CD4-positive, alpha-beta T cell treated with Interleukin-10 for 1 hour (primary cell): ENCODE data around the gene SPON1.

Experiments used
- DNase-seq: peaks from one replicate; pipeline ENCODE4 v3.0.0-alpha.2; 2020

SPON1 gene

GRCh38 chr11:14300661-14301304, 338.3 kb downstream of the SPON1 start:
- DNase-seq, result peak; percentile 68

DNA sequence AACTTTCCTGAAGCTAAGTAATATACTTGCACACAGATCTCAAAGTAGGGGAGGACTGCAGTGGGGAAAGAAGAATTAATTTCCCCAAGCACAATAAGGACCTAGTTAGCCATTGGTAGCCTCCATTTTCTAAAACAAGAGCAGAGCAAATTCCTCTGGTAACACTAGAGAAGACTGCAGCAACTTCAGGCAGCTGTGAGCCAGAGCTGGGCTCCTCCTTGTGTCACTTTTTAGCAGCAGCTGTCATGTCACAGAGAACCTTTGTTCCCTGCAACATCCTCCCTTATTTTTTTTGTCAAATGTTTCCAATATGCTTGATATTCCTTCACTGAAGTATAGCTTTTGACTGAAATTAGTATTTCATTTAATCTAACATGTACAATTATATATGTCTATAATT, 342.1 kb downstream of the SPON1 start:
- no peak for DNase-seq

DNA sequence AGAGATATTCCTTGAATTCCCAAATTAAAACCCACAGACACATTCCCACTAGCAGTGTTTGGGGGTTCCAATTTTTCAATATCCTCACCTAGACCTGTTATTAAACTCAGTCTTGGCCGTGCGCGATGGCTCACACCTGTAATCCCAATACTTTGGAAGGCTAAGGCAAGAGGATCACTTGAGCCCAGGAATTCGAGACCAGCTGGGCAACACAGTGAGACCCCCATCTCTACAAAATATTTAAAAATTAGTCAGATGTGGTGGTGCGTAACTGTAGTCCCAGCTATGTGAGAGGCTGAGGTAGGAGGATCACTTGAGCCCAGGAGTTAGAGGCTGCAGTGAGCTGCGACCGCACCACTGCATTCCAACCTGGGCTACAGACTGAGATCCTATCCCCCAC, 343.1 kb downstream of the SPON1 start:
- DNase-seq, result no peak

GRCh38 chr11:14306481-14306880, 344.0 kb downstream of the SPON1 start:
- DNase-seq, result no peak

- peak; percentile 47 for DNase-seq
Observed at GRCh38 chr11:14308114-14308896, 345.8 kb downstream of the SPON1 start.

DNA sequence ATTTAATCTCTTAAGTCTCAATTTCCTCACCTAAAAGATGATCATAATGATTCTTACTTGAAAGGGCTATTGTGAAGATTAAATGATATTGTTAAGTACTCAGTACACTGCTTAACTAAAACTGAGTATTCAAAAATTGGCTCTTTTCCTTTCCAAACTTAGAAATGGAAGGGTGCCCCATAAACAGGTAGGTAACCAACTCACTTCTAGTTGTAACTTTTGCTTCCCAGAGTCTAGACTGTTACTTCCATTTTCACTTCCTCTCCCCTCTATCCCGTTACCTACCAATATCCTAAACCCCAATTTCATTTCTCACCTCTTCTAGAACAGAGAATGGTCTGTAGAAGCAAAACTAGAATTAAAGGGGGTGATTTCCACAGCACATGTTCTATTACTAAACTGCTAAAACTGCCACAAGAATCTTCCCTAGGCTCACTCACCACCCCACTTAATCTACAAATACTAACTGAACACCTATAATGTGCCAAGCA, 346.4 kb downstream of the SPON1 start:
- DNase-seq, result no peak

DNA sequence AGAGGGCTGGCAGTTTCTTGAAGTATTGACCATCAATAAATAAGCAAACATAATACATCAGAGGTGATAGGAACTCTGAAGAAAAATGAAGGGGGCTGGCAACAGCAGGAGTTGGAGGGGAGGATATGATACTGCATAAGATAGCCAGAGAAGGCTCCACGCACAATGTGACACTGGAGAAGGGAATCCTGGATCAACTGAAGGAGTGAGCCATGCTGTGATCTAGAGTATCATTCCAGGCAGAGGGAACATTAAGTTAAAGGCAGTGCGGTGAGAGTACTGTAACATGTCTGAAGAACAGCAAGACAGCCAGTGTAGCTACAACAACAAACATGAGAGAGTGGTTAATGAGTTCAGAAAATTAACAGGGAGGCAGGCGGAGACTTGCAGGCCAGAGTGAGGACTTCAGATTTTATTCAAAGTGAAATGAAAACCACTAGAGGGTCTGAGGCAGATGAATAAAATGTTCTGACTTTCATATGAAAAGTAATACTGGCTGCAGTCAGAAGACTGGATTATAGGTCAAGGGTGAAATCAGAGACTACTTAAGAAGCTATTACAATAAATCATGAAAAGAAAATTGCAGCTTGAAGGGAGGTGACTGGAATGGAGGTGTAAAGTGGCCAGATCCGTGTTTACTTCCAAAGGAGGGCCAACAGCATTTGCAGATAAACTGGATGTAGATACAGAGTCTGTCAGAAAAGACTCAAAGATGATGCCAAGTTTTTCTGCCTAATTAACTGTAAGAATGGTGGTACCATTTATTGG, 347.1 kb downstream of the SPON1 start:
- no peak for DNase-seq

DNA sequence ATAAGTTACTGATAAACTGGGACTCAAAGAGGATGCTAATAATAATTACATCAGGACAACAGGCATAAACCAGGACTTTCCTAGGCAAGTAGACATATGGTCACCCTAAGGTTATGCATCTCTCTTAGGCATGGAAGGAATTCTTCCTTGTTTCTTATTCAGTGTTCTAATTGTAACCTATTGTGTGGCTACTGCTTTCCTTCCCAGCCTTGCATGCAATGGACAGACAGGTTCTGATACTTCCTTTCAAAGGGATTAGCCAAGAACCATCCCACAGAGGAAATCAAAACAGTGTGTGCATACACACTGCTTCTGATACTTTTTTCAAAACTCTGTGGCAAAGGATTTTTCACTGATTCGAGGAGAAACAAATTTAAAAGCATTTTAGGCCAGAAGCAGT, 348.2 kb downstream of the SPON1 start:
- no peak for DNase-seq

DNA sequence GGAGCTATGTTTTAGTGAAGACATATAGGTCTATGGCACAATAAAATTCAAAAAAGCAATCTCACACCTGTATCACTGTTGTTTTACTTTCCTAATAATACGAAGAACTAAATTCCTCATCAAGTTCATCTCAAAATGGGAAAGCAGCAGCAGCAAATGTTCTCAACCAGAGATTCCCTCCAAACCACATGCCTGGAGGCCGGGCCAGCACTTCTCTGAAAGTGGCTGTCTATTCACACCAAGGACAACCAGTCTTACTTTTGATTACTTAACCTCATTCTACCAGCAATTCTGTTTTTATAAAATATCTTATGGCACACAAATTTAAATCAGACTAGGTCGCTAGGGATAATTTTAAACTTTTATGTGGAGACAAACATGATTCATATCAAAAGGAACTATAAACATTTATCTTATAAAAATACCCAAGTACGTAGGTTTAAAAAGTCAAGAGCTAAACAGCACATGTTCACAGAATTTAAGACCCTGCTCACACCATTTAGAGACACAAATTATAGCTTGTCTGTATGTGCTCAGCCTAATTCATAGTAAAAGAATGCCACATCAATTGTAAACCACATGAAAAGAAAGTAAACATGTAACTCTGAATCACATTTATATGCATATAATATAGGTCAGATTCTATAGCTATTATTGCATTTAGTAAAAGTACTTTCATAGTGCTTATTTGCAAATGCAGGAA, 350.4 kb downstream of the SPON1 start:
- no peak for DNase-seq

GRCh38 chr11:14314127-14314526, 351.6 kb downstream of the SPON1 start:
- no peak for DNase-seq

DNA sequence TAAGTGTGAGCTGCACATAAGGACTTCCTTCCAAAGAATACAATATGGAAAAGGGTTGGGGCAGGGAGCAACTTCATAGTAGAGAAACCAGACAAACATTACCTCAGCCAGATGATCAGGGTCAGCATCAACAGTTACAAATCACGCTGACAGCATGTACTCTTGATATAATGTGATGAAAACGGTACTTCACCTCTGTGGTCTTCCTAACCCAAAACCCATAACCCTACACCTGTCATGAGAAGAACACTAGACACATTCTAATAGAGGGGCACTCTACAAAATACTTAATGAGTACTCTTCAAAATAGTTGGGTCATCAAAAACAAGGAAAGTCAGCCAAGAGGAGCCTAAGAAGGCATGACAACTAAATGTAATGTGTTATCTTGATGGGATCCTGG, 352.6 kb downstream of the SPON1 start:
- no peak for DNase-seq
